CD4-positive, alpha-beta T cell treated with Interleukin-15 for 1 hour (primary cell): ENCODE results near the gene TMEM187.
"Not testable (repeated sequence)": the region's sequence is repeated elsewhere in the genome, so short reads cannot be mapped to it uniquely, and the experiment has no call there.

ENCODE experiments used
- DNase-seq: peaks from one replicate; pipeline ENCODE4 v3.0.0-alpha.2; 2020

Gene TMEM187

DNA sequence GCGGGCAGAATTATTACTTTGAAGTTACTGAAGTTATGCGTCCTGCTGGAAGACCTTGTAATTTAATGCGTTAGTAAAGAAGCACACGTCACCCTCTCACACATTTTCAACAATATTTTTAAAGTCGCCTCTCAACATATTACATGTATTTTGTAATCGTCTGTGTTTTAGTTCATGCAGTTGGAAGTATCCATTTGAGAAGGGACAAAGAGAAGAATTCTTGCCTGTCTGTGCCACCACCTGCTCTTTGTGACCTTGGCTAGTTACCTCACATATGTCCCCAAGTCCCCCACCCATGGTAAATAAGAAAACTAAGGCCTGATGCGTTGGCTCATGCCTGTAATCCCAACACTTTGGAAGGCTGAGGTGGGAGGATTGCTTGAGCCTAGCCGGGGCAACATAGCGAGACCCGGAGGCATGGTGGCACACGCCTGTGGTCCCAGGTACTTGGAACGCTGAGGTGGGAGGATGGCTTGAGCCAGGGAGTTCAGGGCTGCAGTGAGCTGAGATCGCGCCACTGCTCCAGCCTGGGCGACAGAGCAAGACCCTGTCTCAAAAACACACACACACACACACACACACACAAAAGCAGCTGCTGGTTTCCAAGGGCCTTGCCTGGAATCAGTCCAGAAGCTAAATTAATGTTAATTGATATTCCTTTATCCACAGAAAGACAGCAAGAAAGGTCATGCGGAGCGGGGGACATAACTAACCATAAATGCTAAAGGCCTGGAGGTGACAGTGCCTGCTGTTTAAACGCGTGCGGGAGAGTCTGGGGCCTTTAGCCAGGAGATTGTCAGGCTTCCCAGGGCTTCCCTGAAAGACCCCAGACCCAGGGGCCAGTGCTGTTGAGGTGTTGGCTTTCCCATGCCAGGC lies 811 bp downstream of the TMEM187 start:
- DNase-seq = no peak

DNA sequence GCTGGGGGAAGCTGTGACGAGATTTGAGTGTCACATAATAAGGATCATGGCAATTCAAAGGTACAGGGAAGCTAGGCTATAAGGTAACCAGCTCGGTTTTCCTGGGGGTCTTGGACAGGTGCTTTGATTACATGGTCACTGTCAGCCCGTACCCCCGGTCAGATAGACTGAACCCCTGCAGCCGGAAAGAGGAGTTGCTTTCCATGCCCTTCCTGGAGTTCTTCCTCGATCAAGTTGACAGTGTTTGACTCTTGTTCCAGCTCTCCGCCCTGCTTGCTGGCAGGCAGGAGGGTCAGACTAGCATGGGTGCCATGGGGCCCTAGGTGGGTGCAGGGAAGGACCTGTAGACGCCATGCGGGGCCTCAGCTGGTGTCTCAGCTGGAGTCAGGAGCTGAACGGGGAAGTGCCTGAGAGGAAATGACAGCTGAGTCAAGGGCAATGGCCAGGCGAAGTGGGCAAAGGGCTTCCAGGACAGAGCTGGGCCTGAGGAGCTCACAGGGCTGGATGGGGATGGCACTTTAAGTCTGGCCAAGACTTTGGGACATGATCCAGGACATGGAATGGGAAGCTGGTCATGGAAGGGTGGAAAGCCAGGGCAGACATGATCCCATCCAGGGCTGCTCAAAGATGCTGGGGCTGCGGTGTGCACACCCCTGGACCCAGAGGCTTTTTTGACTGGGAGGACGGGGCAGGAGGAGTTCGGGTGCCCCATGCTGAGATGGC lies 1.6 kb downstream of the TMEM187 start:
- DNase-seq = no peak

DNA sequence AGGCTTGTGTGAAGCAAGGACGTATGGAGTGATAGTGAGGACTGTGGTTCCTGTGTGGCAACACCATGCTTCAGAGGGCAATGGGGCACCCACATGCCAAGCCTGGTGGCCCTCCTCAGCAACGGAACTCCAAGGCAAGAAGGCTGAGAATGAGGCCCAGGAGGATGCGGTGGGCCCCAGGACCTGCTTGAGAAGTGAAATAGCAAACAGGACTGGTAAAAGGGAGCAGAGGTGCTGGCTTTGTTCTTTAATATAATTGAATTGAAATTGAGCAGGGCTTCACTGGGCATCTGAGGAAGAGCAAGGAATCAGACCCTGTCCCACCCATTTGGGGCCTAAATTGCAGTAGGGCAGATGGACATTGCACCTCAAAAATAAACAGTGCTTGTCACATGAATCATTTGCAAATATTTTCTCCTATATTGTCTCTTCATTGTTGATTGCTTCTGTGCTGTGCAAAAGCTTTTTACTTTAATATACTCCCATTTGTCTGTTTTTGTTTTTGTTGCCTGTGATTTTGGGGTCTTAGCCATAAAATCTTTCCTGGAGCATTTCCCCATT lies 2.3 kb downstream of the TMEM187 start:
- no peak for DNase-seq

DNA sequence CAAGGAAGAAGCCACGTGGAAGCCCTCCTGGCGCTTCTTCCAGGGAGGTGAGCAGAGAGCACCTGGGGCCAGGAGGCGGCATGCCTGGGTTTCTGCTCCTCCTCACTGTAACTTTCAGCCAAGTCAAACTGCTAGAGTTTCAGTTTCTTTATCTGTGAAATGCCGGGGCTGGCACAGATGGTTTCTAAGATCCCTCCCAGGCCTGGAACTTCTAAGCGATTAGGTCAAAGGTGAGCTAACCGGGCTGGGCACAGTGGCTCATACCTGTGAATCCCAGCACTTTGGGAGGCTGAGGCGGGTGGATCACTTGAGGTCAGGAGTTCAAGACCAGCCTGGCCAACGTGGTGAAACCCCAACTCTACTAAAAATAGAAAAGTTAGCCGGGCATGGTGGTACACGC lies 7.8 kb downstream of the TMEM187 start:
- not testable (repeated sequence) for DNase-seq

GRCh38 chrX:153981231-153981630 lies 8.7 kb downstream of the TMEM187 start:
- DNase-seq = no peak

DNA sequence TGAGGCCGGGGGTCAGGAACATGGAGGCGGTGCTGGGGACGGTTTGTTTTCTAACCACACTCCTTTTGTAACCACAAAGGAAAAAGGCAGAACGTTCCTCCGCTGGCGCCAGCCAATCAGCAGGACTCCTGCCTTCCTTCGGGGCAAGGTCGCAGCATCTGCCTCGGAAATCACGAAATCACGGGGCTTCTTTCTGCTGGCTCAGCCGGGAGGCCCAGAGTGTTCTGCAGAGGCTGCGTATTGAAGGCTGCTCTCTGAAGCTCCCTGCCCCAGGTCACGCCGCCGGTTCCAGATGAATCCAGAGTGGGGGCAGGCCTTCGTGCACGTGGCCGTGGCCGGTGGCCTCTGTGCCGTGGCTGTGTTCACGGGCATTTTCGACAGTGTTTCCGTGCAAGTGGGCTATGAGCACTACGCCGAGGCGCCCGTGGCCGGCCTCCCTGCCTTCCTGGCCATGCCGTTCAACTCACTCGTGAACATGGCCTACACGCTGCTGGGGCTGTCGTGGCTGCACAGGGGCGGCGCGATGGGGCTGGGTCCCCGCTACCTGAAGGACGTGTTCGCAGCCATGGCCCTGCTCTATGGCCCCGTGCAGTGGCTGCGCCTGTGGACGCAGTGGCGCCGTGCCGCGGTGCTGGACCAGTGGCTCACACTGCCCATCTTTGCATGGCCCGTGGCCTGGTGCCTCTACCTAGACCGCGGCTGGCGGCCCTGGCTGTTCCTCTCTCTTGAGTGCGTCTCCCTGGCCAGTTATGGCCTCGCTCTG lies 9.4 kb downstream of the TMEM187 start:
- DNase-seq = peak; percentile 71

- DNase-seq = peak; percentile 60
Measured at GRCh38 chrX:153983321-153983801, 10.8 kb downstream of the TMEM187 start.

DNA sequence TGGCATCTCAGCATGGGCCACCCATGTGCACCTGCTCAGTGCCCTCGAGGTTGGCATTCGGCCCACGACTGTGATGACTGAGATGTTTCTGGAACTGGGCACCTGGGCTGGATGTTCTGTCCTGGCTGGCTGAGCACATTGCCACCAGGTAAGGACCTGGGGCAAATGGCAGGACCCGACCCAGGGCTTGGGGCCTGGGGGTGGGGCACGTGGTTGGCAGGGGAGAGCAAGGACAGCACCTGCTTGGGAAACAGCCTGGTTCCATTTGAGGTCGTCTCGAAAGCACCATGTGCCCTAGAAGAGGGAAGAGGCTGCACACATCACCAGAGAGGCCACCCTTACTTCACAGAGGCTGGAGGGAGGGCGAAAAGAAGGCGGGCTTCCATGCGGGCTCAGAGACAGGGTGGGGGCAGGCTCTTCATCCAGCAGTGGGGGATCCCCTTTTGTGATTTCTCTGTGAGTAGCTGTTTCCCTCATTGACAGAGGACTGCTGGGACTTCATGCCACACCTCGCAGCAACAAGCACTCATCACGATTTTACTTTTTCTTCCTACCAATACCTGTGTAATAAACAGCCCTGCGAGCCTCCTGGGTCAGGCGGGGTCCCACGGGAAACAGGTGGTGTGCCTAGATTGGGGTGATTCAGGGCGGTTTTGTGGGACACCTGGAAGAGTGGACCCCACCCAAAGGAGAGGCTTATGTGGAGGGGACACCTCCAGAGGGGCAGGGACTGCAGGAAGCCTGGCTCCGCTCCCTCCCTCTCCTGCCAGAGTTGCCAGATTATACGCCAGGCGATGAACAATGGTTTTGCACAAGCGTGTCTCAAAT lies 12.0 kb downstream of the TMEM187 start:
- no peak for DNase-seq

GRCh38 chrX:153988493-153988892 lies 15.9 kb downstream of the TMEM187 start:
- DNase-seq = no peak

GRCh38 chrX:153989973-153990655 lies 17.6 kb downstream of the TMEM187 start:
- no peak for DNase-seq

GRCh38 chrX:153991013-153991580 lies 18.5 kb downstream of the TMEM187 start:
- no peak for DNase-seq

GRCh38 chrX:153992180-153992579 lies 19.6 kb downstream of the TMEM187 start:
- DNase-seq = no peak

DNA sequence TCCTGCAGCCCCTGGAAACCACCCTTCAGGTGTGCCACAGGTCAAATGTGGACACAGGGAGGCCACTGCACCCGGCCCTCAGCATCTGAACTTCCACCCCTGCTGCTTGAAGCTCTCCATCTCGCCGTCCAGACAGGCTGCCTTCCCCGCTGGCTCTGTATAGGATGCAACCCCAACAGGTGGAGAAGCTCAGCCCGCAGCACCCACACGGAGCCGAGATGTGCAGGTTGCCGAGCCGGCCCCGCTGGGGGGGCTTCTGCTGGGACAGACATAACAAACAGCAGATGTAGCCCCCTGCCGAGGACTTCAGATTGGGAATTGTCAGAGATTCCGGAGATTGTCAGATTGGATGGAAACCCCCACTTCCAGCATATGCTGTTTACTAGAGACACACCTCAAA lies 20.5 kb downstream of the TMEM187 start:
- DNase-seq = no peak

- DNase-seq = no peak
Measured at GRCh38 chrX:153993978-153994377, 21.4 kb downstream of the TMEM187 start.

DNA sequence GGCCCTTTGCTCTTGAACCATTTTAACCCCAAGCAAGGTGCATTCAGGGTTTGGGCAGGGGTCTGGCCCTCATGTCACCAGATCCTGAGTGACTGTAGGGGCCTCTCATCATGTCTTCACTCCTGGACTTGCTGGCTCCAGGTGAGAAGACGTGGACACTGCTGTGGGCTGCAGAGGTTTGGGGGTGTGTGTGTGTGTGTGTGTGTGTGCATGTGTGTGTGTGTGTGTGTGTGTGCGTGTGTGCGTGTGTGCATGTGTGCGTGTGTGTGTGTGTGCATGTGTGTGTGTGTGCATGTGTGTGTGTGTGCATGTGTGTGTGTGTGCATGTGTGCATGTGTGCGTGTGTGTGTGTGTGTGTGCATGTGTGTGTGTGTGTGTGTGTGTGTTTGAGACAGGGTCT lies 21.8 kb downstream of the TMEM187 start:
- not testable (repeated sequence) for DNase-seq

- no peak for DNase-seq
Measured at GRCh38 chrX:153995504-153995903, 22.9 kb downstream of the TMEM187 start.

DNA sequence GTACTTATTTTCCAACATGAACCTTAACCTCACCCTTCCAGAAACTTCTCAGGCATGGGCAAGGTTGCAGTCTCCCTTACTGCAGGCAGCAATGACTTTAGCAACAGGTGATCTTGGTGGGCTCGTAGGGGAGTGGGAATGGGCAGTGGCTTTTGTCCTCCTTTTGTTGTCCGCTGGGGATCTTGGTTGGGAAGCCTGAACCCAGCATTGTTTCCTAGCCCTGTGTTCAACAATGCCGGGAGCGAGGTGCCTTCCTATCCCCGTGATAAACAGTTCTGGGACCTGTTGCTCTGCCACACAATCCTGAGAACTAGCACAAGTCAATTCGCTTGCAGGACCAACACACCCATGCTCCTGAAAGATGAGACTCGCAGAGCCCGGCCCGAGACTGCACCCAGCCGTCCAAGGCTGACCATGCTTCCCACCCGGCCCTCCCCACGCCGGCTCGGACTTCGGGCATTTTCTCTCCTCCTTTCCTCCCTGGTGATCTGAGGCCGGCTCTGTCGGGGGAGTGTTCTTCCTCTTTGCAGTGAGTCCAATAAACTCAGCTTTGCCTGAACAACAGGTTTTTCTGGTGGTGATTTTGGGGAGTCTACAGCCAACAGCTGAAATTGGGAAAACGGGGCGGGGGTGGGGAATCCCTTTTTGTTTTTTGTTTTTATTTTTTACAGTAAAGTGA lies 26.9 kb downstream of the TMEM187 start:
- no peak for DNase-seq

DNA sequence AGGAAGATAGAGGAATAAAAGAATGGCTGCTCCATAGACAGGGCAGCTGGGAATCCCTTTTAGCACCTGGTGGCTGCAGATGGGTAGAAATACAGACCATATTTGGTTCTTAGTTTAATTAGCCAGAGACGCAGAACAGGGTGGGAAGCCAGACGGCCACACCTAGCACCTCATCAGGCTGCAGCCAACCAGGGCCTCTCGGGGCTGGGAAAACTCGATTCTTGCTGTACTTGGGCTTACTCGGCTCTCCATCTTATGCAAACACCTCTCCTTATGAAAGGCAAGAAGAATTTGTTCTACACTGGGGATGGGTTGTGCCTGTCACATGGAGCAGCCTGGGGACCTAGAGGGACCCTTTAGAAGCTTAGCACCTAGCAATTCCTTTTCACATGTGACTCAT lies 27.5 kb downstream of the TMEM187 start:
- DNase-seq = no peak

DNA sequence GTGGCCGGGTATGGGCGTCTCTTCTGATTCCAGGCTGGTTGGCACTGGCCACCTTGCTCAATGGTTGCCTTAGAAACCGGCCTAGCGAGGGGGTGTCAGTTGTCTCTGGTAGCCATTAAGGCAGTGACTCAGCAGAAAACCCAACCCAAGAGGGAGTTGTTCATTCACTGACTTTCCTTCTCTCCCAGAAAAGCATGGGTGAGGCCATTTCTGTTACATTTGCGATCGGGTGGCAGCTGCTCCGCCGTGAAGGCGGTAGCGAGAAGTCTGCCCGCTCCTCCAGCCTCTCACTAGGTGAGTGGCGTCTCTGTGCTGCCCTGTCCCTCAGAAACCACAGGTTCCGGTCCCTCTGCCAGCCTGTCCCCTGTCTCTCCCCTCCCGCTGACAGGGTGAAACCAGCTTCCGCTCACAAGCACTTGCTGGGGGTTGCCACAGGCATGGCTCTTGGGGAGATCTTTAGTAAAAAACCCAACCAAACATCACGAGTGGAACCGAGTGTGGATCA lies 29.7 kb downstream of the TMEM187 start:
- DNase-seq = peak; percentile 73

- no peak for DNase-seq
Measured at GRCh38 chrX:154004315-154004714, 31.8 kb downstream of the TMEM187 start.
